ENCODE results near the gene TBXAS1. TPM values are rescaled to one million over a fixed set of nuclear protein-coding genes. Genes with fewer than 3 reads are reported as not detected.

The TBXAS1 gene
- total RNA-seq, 2 experiments from 2014 or later, result 0.86 TPM; not detected in 1

GRCh38 chr7:140025241-140025640 lies 196.2 kb downstream of the TBXAS1 start:
- Histone ChIP-seq H3K79me2 (ENCODE audit: insufficient read depth, low read depth, low read length) (no peaks in the 10 kb centered on the region), H3K4me1 (ENCODE audit: insufficient read depth, low read length, poor library complexity, severe bottlenecking) (no peaks in the 10 kb centered on the region), H3K4me2 (ENCODE audit: low read length) (no peak overlapping the region), H2AFZ (ENCODE audit: low read length) (no peak overlapping the region), H3K36me3 (ENCODE audit: insufficient read depth, low read length) (no peaks in the 10 kb centered on the region), H3K9me3 (ENCODE audit: low read length) (no peaks in the 10 kb centered on the region), H3K4me3 (ENCODE audit: low read depth, low read length, poor library complexity, severe bottlenecking) (no peak overlapping the region), H4K20me1 (ENCODE audit: insufficient read depth, low read length) (no peaks in the 10 kb centered on the region), H3K27ac (ENCODE audit: low read depth, low read length, poor library complexity, severe bottlenecking) (no peak overlapping the region), H3K9me2 (ENCODE audit: insufficient read depth, low read length) (no peaks in the 10 kb centered on the region)
- no TSS peak for BruUV-seq (replicated peaks)
- POLR2A ChIA-PET, result no interaction called here
- intact Hi-C loops (cut with micrococcal nuclease; ENCODE audit: unreplicated experiment), result no loop called here
- CTCF ChIA-PET (ENCODE audit: unreplicated experiment), result no interaction called here
- DNase-seq (ENCODE audit: low spot score), result no peak
- TF ChIP-seq CTCF (conservative IDR thresholded peaks at IDR 0.05; ENCODE audit: low read length) (no peak), EZH2phosphoT487 (IDR thresholded peaks at IDR 0.05; ENCODE audit: borderline replicate concordance, low read depth, low read length) (no peak)

- no peaks in the 10 kb centered on the region for H3K9me3 ChIP-seq (ENCODE audit: low read length)
- no peak for DNase-seq (ENCODE audit: low spot score)
- TF ChIP-seq EZH2phosphoT487 (IDR thresholded peaks at IDR 0.05; ENCODE audit: borderline replicate concordance, low read depth, low read length) (no peak), CTCF (conservative IDR thresholded peaks at IDR 0.05; ENCODE audit: low read length) (no peak)
- no peak overlapping the region for H3K27ac ChIP-seq (ENCODE audit: low read depth, low read length, poor library complexity, severe bottlenecking)
- H3K4me1 ChIP-seq (ENCODE audit: insufficient read depth, low read length, poor library complexity, severe bottlenecking), result no peaks in the 10 kb centered on the region
- intact Hi-C loops (cut with micrococcal nuclease; ENCODE audit: unreplicated experiment), result no loop called here
- H4K20me1 ChIP-seq (ENCODE audit: insufficient read depth, low read length), result no peaks in the 10 kb centered on the region
- H3K4me2 ChIP-seq (ENCODE audit: low read length), result no peak overlapping the region
- no peaks in the 10 kb centered on the region for H3K9me2 ChIP-seq (ENCODE audit: insufficient read depth, low read length)
- H3K79me2 ChIP-seq (ENCODE audit: insufficient read depth, low read depth, low read length), result no peaks in the 10 kb centered on the region
- H3K4me3 ChIP-seq (ENCODE audit: low read depth, low read length, poor library complexity, severe bottlenecking), result no peak overlapping the region
- no peak overlapping the region for H2AFZ ChIP-seq (ENCODE audit: low read length)
- no peaks in the 10 kb centered on the region for H3K36me3 ChIP-seq (ENCODE audit: insufficient read depth, low read length)
- CTCF ChIA-PET (ENCODE audit: unreplicated experiment), result no interaction called here
- POLR2A ChIA-PET, result no interaction called here
- no TSS peak for BruUV-seq (replicated peaks)
Observed at GRCh38 chr7:140025814-140026433, 196.9 kb downstream of the TBXAS1 start.

- no peak for DNase-seq (ENCODE audit: low spot score)
- intact Hi-C loops (cut with micrococcal nuclease; ENCODE audit: unreplicated experiment), result no loop called here
- no peaks in the 10 kb centered on the region for H3K79me2 ChIP-seq (ENCODE audit: insufficient read depth, low read depth, low read length)
- ChIA-PET CTCF (ENCODE audit: unreplicated experiment) (no interaction called here), POLR2A (no interaction called here)
- no peak overlapping the region for H3K27ac ChIP-seq (ENCODE audit: low read depth, low read length, poor library complexity, severe bottlenecking)
- H3K9me2 ChIP-seq (ENCODE audit: insufficient read depth, low read length), result no peaks in the 10 kb centered on the region
- H3K4me2 ChIP-seq (ENCODE audit: low read length), result no peak overlapping the region
- H3K4me1 ChIP-seq (ENCODE audit: insufficient read depth, low read length, poor library complexity, severe bottlenecking), result no peaks in the 10 kb centered on the region
- BruUV-seq (replicated peaks), result no TSS peak
- no peak for TF ChIP-seq EZH2phosphoT487 (IDR thresholded peaks at IDR 0.05; ENCODE audit: borderline replicate concordance, low read depth, low read length)
- TF ChIP-seq CTCF (conservative IDR thresholded peaks at IDR 0.05; ENCODE audit: low read length), result no peak
- H3K9me3 ChIP-seq (ENCODE audit: low read length), result no peaks in the 10 kb centered on the region
- H4K20me1 ChIP-seq (ENCODE audit: insufficient read depth, low read length), result no peaks in the 10 kb centered on the region
- H3K4me3 ChIP-seq (ENCODE audit: low read depth, low read length, poor library complexity, severe bottlenecking), result no peak overlapping the region
- H2AFZ ChIP-seq (ENCODE audit: low read length), result no peak overlapping the region
- no peaks in the 10 kb centered on the region for H3K36me3 ChIP-seq (ENCODE audit: insufficient read depth, low read length)
Observed at GRCh38 chr7:140026935-140027334, 197.9 kb downstream of the TBXAS1 start.
